Measurements from ENCODE around the gene ZNF217.
"Not testable (repeated sequence)": the region's sequence is repeated elsewhere in the genome, so short reads cannot be mapped to it uniquely, and the experiment has no call there.

GRCh38 chr20:53583660-53584549 lies 9.7 kb downstream of the ZNF217 start:
- TF ChIP-seq, protein P1, sequence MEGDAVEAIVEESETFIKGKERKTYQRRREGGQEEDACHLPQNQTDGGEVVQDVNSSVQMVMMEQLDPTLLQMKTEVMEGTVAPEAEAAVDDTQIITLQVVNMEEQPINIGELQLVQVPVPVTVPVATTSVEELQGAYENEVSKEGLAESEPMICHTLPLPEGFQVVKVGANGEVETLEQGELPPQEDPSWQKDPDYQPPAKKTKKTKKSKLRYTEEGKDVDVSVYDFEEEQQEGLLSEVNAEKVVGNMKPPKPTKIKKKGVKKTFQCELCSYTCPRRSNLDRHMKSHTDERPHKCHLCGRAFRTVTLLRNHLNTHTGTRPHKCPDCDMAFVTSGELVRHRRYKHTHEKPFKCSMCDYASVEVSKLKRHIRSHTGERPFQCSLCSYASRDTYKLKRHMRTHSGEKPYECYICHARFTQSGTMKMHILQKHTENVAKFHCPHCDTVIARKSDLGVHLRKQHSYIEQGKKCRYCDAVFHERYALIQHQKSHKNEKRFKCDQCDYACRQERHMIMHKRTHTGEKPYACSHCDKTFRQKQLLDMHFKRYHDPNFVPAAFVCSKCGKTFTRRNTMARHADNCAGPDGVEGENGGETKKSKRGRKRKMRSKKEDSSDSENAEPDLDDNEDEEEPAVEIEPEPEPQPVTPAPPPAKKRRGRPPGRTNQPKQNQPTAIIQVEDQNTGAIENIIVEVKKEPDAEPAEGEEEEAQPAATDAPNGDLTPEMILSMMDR (IDR thresholded peaks at IDR 0.05; ENCODE audit: low read depth, low read length), result not testable (repeated sequence)
- not testable (repeated sequence) for TF ChIP-seq POLR2A (IDR thresholded peaks at IDR 0.05; ENCODE audit: extremely low read depth, insufficient read length)
